Muscle of back (tissue), 11 donors: ENCODE measurements around the gene GUCA2A. TPM values are rescaled to one million over a fixed set of nuclear protein-coding genes. Genes with fewer than 3 reads are reported as not detected.

Source experiments
- DNase-seq, 3 donors: peaks; one replicate each; pipeline versions ENCODE4 v3.0.0 to v3.0.0-alpha.2; 2013
- polyA plus RNA-seq, 10 donors: library from polyadenylated mRNA; unstranded; fragments of 120-200 nt; gene quantifications; one replicate each; pipeline ENCODE4 v1.2.1, GENCODE V29; 2013; ENCODE audit not compliant: insufficient read length in 10 of 10

Gene GUCA2A
- polyA plus RNA-seq, 10 donors: not detected

- peak in 2 of 3 donors; percentile 51 to 68 for DNase-seq
Measured at GRCh38 chr1:42177541-42177981, 13.0 kb upstream of the GUCA2A start.

GRCh38 chr1:42176902-42177519 is 12.5 kb upstream of the GUCA2A start:
- peak in 1 of 3 donors; percentile 54 for DNase-seq

GRCh38 chr1:42175314-42176054 is 10.9 kb upstream of the GUCA2A start:
- no peak for DNase-seq

- DNase-seq: peak in 1 of 3 donors; percentile 63
Measured at GRCh38 chr1:42173961-42174735, 9.6 kb upstream of the GUCA2A start.

GRCh38 chr1:42173155-42173933 is 8.8 kb upstream of the GUCA2A start:
- DNase-seq: peak in 2 of 3 donors; percentile 51 to 77

GRCh38 chr1:42172381-42173133 is 8.0 kb upstream of the GUCA2A start:
- DNase-seq: peak in 1 of 3 donors; percentile 45

- DNase-seq: no peak
Measured at GRCh38 chr1:42171679-42172266, 7.2 kb upstream of the GUCA2A start.

GRCh38 chr1:42170779-42171621 is 6.5 kb upstream of the GUCA2A start:
- DNase-seq: peak in 1 of 3 donors; percentile 43

GRCh38 chr1:42168763-42169162 is 4.2 kb upstream of the GUCA2A start:
- no peak for DNase-seq

GRCh38 chr1:42168391-42168670 is 3.8 kb upstream of the GUCA2A start:
- no peak for DNase-seq

- DNase-seq: no peak
Measured at GRCh38 chr1:42167611-42168390, 3.3 kb upstream of the GUCA2A start.

GRCh38 chr1:42165511-42166210 is 1.1 kb upstream of the GUCA2A start:
- DNase-seq: peak in 1 of 3 donors; percentile 52

- DNase-seq: no peak
Measured at GRCh38 chr1:42163536-42164503, 725 bp downstream of the GUCA2A start.

GRCh38 chr1:42163114-42163513 is 1.4 kb downstream of the GUCA2A start:
- DNase-seq: no peak

GRCh38 chr1:42162181-42162580 is 2.4 kb downstream of the GUCA2A start:
- DNase-seq: no peak

GRCh38 chr1:42158189-42158588 is 6.4 kb downstream of the GUCA2A start:
- no peak for DNase-seq

- no peak for DNase-seq
Measured at GRCh38 chr1:42157667-42158066, 6.9 kb downstream of the GUCA2A start.
